NOMO-1 treated with DMSO at 0.1 percent for 48 hours (cell line): ENCODE results near the gene ROBO1.
A peak's percentile ranks its signal among the peaks of the same experiment; 100 is the strongest.

Experiments
- DNase-seq: peaks from one replicate; lab custom pipeline; 2025; ENCODE audit not compliant: unreplicated experiment; lab: John Stamatoyannopoulos, UW

The ROBO1 gene

GRCh38 chr3:79027593-79027992, 740.2 kb downstream of the ROBO1 start:
- no peak for DNase-seq

GRCh38 chr3:79019924-79020173, 747.9 kb downstream of the ROBO1 start:
- no peak for DNase-seq

DNA sequence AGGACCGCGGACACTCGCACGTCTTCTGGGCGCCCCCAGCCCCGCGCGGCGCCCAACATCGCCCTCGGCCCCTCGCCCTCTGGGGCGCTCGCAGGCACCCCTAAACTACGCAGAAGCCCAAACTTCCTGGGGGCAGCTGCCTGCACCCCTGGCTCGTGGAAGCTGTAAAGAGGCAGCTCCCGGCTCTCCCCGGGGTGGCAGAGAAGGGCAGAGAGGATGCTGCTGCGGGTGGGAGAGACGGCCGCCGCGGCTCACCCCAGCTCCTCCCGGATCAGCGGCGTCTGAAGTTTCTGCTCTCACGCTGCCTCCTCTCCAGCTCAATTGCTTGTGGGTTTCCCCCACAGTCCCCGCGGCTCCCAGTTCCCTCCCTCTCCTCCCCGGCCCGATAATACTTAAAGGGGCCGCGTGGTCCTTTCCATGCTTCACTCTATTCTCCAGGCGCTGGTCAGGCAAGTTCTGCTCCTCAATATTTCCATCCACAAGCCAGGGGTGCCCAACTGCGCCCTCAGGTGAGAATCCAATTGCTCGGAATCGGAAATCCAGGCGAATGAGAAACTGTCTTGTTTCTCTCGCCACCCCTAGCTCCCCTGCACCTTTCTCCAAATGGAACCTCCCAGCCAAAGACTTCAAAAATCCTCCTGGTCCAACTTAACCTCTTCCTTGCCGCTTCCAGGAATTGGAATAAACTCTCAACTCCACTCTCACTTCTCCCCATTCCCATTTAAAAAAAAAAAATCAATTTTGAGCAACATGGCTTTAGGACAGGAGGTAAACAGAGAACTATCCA, 748.5 kb downstream of the ROBO1 start:
- DNase-seq: peak; percentile 83

GRCh38 chr3:79018671-79019136, 749.1 kb downstream of the ROBO1 start:
- peak; percentile 54 for DNase-seq

- DNase-seq: no peak
Measured at GRCh38 chr3:79018265-79018664, 749.5 kb downstream of the ROBO1 start.

DNA sequence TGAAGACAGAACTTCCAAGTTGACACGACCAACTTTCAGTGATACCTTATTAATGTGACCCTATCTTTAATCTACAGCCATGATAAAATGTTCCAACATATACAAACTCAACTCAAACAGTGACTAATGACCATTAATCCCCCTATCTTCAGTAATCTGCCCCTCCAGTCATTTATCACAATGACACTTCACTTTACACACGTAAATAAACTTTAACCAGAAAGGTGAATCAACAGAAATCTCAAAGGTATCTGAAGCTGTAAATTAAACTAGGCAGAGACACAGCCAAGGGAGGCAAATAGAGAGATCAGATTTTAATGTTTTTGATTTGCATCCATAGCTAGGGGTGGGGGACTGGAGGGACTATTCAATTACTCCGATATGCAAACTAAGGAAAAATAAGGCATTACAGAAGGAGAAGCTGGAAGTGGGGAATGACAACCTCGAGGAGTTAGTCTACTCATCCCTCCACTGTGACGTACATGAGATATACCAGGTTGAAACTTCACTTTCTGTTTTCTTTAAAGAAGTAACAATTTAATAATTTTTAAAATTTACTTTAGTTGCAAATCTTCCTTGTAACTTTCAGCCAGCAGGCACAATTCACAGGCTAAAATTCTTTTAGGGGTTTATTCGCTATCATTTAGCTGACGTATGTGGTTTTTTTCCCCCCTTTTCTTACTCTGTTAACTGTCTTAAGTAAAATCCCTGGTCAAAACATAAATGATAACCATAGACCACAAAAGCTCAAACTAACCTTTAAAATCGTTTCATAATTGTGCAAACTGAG, 751.0 kb downstream of the ROBO1 start:
- no peak for DNase-seq

DNA sequence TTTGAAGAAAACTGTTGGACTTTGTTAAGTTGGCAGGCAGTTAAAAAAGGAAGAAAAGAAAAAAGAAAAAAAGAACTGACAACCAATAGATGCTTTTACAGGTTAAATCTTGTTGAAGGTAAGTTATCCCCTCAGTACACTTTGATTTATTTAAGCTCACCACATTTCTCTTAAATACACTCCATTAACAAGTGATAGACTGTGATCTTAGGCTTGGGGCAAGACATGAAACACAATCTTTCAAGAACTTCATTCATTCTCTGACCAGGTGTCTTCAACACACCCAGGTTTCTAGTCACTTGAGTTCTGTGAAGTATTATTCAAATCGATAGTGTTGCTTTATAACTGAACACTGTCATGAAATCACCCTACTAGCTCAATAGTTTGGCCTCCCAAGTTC, 751.9 kb downstream of the ROBO1 start:
- no peak for DNase-seq

DNA sequence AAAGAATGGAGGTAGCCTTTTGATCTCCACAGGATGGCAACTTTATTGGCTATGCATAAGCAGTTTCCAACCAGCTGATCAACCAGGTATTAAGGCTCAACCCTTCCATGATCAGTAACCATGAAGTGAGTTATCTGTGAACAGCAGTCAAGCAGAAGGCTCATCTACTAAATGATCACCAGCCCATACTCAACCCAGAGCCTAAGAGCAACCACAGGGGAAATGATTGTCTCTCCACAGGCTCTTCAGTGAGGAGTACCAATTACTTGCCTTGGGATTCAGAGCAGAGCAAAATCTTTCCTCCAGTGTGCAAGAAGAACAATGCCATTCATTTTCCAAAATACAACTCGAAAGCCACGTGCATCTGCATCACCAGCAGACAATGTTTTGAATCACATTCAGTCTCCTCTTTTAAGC, 754.8 kb downstream of the ROBO1 start:
- no peak for DNase-seq

GRCh38 chr3:79012530-79012913, 755.3 kb downstream of the ROBO1 start:
- no peak for DNase-seq

DNA sequence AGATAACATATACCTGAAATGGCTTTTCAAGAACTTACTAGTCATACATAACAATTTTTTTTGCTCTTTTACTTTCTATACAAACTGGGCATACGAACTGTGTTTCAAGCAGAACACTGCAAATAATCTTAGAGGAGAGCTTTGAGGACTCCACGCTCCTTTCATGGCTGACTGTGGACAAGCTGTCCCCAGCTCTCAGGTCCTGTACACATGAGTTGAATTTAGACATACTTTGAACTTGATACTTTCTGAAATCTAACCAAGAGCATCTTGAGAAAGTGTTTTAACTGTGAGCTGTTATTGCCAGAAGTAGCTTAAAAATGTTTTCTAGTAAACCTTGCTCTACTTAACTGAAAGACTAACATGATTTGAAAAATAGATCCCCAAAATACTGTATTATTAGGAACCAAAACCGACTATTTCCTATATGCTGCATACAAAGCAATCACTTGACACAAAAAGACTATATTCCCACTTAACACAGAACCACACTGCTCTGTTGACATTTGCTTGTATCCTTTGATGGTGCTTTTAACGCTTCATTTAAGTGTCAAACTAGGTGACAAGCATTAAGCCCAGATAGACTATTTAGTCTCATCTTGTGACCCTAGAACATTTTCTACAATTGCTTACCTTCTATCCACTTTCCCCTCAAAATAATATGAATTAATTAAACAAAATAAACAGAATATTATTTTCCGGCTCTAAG, 755.8 kb downstream of the ROBO1 start:
- DNase-seq: no peak

GRCh38 chr3:79009861-79010260, 757.9 kb downstream of the ROBO1 start:
- no peak for DNase-seq

DNA sequence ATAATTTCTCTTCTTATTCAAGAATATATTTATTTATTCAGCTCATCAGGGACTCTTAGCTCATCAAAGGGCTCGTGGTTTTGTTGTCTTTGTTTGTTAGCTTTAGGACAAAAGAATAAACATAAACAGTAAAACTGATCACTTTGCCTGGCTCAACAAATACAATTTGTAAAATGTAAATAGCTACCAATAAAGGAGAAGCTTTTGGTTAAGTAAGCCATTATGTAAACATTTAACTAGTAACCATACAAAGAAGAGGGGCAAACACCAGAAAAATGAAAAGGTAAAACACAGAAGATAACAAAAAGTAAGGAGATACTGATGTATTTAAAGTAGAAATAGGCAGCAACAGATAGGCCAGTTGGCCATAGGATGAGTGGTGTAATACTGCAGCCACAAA, 761.7 kb downstream of the ROBO1 start:
- no peak for DNase-seq

GRCh38 chr3:79005084-79005483, 762.7 kb downstream of the ROBO1 start:
- DNase-seq: no peak

- DNase-seq: no peak
Measured at GRCh38 chr3:79003994-79004393, 763.8 kb downstream of the ROBO1 start.

DNA sequence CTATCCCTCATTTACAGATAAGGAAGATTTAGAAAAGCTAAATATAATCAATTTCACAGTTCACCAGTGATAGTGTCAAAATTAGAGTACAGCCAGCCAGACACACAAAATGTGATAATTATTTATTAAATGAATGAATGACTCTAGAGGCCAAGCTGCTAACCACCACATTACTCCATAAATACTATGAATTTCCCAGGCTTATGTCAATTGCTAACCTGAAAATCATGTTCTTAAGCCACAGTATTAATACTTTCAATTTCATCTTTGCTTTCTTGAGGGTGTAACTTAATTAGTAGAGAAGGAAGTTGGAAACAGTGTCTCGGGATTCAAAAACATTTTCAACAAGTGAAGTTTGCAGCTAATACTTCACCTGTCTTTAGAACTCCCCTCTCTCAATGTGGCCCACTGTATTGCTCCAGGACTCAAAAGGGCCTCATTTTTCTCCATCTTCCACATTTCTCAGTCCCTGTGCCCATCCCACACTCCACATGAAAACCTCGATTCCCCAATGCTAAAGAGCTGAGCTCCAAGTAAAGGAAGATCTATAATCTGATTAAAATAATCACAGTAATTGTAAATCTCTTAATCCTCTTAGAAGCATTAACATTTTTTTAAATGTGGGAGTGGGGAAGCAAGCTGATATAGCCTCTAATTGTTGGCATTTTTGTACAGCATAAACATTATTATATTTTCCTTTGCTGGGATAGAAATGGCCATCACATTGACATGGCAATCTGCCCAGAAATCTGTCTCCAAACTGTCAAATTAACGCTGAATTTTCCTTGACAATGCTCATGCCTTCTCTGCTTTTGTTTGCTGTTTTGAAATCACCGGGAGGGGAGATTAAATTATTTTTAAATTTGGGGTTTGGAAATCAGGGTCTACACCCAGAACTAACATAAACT, 765.1 kb downstream of the ROBO1 start:
- no peak for DNase-seq

GRCh38 chr3:79001255-79001654, 766.5 kb downstream of the ROBO1 start:
- DNase-seq: no peak

DNA sequence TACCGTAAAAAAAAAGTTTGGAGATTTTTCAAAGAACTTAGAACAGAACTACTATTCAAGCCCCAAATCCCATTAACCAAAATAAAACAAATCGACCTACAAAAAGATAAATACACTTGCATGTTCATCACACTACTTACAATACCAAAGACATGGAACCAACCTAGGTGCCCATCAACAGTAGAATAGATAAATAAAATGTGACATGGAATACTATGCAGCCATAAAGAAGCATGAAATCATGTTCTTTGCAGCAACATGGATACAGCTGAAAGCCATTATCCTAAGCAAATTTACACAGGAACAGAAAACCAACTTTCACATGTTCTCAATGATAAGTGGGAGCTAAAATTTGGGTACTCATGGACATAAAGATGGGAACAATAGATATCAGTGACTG, 768.7 kb downstream of the ROBO1 start:
- no peak for DNase-seq

DNA sequence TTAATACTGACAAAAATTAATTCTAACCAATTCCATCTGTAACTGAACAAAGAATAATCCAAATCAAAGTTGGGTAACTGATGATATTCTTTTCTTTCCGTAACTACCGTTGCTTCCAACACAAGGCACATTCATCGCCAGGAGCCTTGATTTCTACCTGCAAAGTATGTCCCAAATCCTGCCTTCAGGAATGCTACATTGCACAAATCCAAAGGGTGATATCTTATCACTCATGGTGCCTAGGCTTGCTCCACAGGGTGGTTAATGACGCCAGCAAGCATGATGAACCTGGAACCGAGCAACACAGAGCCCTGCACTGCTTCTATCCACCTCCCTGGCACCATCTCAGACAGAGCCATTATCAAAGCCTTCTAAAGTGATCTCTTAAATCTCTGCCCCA, 772.7 kb downstream of the ROBO1 start:
- no peak for DNase-seq

DNA sequence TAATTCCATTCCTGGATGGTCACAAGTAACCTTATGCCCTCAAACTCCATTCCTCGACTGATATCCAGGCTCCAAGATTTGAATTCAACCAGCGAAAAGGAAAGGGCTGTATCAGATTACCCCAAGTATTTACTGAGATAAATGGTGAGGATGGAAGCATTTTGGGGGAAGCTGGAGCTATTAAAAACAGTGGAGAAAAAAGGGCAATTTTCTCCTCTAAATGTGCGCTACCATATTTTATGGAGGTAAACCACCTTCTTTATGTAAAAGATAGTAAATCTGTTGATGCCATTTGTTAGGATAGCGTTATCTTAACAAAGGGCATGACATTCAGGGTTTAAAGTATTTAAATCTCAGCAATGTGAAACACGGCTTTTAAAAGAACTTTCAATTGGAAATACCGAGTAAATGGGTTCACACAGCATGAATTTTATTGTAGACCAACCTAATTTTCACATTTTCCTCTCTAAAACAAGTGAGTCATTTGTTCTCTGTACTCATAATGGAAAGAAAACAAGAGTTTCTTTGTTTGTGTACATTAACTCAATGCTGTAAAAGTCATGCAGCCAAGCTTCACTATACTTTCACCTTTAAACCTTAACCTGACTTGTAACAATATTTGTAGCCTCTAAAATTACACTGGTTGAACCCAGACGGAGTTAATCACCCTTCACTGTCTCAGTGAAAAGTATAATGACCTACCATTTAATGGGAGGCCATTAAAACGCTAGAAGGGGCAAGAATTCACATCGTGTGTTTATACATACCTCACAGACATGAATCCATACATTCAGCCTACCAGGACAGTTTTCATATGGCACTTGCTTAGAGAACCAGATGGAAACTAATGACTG, 773.4 kb downstream of the ROBO1 start:
- no peak for DNase-seq

DNA sequence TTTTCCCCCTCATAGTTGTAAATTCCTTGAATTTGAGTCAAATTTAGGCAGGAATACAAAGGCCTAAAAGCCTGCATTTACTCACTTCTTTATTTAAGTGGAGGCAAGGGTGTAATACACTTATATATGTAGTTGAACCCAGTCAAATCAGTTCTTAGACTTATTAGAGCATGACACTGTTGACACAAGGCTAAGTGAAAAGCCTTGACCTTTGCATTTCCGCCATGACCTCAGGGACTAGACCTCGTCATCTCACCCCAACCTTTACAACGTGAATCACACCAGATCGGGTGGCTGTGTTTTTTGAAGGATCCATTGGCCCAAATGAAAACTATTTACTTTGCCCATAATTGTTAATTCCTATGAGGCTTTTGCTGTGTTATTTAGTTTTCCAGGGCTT, 774.4 kb downstream of the ROBO1 start:
- DNase-seq: no peak
